Mammary epithelial cell (primary cell): ENCODE data around the gene NDUFB6.

Source experiments
- CTCF ChIP-seq, 2 donors: IDR thresholded peaks in 1 of 2; conservative IDR thresholded peaks in 1 of 2; 2 replicates each; pipeline ENCODE4 v1.5.1; 2011 to 2012; ENCODE audit warnings: inconsistent platforms in 2 of 2, low read length in 2 of 2, mild to moderate bottlenecking in 2 of 2, control low read depth in 1 of 2, low read depth in 1 of 2; ENCODE audit not compliant: insufficient read depth in 1 of 2; ENCODE audit errors: extremely low read depth in 1 of 2
- EZH2 ChIP-seq: IDR thresholded peaks from 2 replicates; pipeline ENCODE4 v1.6.1; 2012; ENCODE audit warnings: low read length, inconsistent platforms, borderline replicate concordance

GRCh38 chr9:32590898-32591297 is 17.9 kb upstream of the NDUFB6 start:
- peak in 1 of 2 donors; percentile 5 for TF ChIP-seq CTCF (conservative IDR thresholded peaks at IDR 0.05 in 1 of 2, IDR thresholded peaks at IDR 0.05 in 1 of 2; ENCODE audit: extremely low read depth in 1 of 2, insufficient read depth in 1 of 2, low read depth in 1 of 2, low read length in 2 of 2)
- TF ChIP-seq EZH2, result no peak
